Measurements from ENCODE around the gene VSTM2B.
"Not testable (repeated sequence)": the region's sequence is repeated elsewhere in the genome, so short reads cannot be mapped to it uniquely, and the experiment has no call there.

VSTM2B gene

DNA sequence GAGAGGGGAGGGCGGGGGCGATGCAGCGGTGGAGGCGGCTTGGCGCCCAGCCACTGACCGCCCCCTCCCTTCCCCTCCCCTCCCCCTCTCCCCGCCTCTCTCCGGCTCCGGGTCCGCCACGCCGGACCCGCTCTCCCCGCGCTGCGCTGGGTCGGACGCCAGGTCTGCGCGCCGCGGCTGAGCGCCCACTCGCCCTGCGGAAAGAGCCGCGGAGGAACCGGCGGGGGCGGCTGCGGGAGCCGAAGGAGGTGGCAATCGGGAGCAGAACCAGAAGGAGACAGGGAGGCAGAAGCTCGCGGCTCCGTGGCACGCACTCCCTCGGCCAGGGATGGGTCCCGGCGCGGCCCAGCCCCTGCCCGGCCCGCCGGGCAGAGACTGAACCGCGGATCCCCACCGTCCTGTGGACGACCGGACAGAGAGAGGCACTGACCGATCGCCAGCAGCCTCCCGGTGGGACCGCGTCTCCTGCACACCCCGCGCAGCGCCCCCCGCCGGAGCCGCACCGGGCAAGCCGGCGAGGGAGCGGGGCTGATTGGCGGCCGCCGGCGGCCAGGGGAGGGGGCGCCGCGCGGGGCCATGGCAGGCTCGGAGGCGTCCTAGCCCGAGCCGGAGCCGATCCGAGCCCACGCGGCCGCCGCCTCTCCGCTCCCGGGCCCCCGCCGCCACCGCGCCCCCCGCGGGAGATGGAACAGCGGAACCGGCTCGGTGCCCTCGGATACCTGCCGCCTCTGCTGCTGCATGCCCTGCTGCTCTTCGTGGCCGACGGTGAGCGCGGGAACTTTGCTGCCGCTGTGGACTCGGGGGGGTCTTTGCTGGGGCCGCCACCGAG lies at the start of gene VSTM2B:
Gene VSTM2B, plus strand, starts transcription at position 94 of the 829 bp plus-strand sequence. Its CDS starts 590 bp downstream, at position 684.
- no peak for FAIRE-seq
- no peak for DNase-seq (ENCODE audit: extremely low spot score, insufficient read length, low read depth)

DNA sequence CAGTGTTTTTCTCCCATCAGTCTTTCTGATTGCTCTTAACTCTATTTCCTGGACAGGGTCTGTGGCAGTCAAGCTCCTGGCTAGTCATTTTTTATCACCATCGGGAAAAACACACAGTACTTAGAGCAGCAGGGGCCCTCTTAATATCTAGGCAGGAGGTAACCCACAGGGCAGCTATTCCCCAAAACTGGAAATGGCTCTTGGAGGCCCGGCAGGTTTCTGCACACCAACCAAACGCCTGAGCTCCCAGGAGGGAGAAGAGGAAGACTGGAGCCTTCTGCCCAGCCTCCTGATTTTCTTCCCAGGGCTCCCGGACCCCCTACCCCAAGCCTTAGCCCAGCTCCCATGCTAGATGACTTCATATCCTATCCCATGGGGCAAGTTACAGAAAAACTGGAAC lies 49.3 kb upstream of the VSTM2B start:
- DNase-seq (ENCODE audit: extremely low spot score, insufficient read length, low read depth) (no peak), FAIRE-seq (no peak)

DNA sequence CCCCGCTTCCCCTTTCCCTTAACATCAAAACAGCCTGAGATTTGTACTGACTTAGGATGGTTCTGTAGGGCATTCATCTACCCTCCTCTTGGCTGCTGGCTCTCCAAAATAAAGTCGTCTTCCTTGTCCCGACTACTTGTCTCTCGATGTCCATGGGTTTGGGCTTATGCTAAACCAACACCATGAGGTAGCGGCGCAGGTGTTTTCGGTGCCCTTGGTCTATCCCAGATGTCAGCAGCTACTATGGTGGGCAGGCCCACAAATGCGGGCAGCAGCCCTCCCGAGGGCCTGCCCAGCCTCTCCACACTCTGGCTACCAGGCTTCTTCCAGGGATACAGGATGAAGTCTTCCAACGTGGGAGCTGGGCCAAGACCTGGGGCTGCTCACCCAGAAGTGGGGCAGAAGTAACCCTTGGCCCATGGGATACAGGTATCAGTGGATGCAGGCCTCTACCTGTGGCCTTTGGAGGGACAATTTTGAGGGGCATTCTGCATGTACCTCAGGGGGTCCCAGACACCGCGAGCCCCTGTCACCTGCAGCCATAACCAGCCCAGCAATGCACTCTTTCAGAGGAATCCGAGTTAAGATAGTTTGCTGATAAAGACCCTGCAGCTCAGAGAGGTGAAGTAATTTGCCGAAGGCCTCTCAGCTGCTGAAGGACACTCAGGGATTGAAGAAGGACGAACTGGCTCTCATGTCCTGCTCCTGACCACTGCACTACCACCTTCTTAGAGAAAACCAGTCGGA lies 47.8 kb upstream of the VSTM2B start:
- FAIRE-seq (no peak), DNase-seq (ENCODE audit: extremely low spot score, insufficient read length, low read depth) (no peak)

DNA sequence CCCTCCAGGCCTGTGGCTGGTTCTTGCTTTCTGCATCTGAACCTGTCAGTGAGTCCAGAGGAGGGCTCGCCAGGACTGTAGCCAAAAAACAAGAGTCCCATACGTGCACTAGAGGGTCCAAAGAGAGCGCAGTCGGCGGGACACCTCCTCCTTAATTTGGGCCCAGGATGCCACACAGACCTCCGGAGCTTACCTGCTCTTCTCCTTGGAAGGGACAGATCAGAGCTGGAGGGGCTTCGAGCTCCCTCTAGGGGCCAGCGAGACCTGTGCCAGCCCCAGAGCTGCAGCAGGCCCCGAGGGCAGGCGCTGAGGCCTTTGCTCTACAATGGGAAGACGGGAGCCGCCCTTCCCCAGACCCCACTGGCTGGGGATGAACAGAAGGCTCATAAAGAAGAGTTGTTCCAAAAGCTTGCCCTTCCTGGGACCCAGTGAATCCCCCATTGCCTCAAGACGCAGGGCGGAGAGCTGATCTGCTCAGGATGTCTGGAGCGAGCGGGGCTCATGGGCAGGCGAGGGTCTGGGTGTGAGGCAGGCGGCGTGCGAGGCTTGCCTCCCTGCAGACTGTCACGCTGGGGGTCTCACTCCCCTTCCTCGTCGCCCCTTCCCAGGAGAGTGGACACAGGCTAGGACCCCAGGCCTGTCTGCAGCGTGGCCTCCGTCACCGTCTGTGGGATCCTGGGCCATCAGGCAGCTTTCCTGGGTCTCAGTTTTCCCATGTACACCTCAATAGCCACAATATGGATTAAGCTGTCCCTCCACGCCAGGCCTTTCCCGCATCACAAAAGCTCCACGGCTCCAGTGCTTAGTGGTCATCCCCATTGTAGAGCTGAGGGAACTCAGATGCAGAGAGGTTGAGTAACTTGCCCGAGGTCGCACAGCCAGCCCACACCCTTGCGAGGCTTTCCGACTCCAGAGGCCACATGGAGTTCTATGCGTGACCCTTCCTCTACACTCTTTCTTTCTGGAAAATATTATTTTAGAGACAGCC lies 46.9 kb upstream of the VSTM2B start:
- FAIRE-seq (no peak), DNase-seq (ENCODE audit: extremely low spot score, insufficient read length, low read depth) (no peak)

DNA sequence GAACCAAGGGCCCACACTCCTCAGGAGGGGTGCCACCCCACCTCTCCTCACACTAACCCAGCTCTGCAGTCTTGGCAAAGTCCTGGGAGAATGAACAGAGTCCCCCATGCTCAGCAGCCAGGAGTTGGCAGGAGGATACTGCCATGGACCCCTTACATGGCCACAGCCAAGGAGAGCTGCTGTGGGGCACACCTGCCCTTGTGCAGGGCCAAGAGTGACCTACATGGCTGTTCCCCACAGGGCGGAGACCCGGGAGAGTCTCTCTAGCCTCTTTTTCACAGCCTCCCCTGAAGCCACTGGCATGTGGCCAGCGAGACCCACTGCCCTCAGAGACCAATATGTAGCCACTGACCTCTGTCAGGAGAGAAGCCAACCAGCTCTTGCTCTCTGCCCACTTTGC lies 45.9 kb upstream of the VSTM2B start:
- no peak for FAIRE-seq
- DNase-seq (ENCODE audit: extremely low spot score, insufficient read length, low read depth): no peak

DNA sequence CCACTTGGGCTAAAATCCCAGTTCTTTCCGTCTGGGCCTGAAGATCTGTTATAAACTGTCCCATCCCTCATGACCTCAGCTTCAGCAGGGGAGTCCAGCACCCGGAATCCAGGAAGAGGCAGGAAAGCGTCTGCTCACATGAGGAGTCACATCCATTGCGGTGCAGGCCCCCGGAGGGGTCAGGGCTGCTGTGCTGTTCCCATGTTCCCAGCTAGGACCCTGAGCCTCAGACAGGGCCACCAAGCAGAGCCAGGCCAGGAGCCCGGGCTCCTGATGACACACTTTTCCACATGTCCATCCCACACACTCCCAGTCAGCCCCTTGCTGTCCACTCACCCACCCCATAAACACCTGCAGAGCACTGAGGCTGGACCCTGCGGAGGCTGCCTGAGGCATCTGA lies 45.3 kb upstream of the VSTM2B start:
- no peak for DNase-seq (ENCODE audit: extremely low spot score, insufficient read length, low read depth)
- no peak for FAIRE-seq

DNA sequence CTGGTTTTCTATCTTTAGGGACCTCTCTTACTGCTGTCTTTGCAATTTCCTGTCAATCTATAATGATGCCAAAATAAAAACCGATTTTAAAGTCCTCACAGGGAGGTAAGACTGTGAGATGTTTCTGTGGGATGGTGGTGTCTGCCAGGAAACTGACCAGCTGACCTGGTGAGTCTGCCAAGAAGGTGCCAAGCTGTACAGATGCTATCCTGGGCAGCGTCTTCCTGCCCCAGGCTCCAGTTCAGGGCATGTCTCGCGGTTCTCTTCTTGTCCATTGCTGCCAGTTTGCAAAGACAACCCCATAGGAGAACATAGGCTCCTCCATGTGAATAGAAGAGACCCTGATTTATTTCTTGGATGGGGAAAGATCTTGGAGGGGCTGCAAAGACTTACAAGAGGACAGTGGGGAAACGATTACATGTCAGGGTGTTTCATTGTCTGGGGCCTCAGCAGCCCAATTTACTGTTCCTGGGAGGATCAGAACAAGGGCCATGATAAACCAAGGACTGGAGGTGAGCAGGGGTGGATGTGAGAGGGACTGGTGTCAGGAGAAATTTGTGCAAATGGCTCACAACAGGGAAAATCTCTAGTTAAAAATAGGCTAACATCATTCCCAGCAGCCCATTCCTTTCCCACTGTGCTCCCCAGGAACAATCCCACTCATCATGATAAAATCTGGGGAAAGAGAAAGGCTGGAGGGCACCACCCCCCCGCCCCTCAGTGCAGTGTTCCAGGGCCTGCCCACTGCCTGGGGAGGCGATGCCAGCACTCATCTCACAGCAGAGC lies 42.7 kb upstream of the VSTM2B start:
- FAIRE-seq (no peak), DNase-seq (ENCODE audit: extremely low spot score, insufficient read length, low read depth) (no peak)

DNA sequence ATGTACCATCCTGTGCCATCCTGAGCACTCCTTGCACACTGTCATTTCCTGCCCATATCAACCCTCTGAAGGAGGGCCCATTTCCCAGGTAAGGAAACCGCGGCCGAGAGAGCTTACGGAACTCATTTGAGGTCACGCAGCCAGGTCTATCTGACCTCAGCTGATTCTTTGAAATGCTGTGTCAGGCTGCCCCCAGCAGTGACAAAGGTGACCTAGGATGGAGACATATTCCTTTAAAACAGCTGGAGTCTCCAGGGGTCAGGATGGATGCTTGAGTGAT lies 42.2 kb upstream of the VSTM2B start:
- no peak for DNase-seq (ENCODE audit: extremely low spot score, insufficient read length, low read depth)
- no peak for FAIRE-seq

DNA sequence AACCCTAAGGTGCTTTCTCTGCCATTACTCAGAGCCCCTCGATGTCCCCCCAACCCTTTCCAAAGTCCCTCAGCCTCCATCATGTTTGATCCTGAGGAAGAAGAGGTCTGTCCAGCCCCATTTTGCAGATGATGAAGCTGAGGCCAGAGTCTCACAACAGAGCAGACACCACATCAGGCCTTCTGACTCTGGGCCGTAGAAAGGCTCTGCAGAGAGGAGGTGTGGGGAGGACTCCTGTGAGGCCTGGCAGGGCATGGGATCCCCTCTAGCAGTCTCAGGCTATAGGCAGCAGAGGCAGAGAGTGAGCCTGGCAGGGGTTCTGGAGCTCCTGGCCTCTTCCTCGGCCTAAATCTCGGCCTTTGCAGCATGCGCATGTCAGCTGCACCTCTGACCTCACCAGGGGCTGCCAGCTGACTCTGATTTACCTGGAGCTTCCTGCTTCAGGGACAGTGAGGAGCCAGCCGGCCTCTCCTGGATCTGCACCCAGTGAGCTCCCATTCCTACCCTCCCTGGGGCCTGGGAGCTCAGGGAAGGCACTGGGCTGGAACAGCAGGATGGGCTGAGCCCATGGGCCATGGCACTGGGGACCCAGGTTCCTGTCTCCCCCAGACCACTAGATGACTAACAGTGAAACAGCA lies 41.7 kb upstream of the VSTM2B start:
- DNase-seq (ENCODE audit: extremely low spot score, insufficient read length, low read depth): no peak
- no peak for FAIRE-seq

DNA sequence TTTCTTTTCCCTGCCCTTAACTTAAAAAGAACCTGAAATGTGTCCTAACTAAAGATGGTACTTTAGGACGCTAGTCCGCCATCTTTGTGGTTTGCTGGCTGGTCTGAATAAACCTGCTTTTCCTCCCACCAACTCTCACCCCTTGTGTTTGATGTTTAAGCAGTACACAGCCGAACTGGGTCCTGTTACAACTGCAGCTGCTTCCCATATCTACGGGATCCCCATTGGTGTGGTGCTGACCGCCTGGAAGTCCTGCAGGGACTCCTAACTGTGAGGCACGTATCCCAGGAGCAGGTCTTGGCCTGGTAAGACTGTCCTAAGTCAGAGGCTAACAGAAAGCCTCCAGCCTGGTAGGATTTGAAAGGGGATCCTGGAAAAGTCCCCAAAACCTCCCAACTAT lies 40.9 kb upstream of the VSTM2B start:
- FAIRE-seq: no peak

DNA sequence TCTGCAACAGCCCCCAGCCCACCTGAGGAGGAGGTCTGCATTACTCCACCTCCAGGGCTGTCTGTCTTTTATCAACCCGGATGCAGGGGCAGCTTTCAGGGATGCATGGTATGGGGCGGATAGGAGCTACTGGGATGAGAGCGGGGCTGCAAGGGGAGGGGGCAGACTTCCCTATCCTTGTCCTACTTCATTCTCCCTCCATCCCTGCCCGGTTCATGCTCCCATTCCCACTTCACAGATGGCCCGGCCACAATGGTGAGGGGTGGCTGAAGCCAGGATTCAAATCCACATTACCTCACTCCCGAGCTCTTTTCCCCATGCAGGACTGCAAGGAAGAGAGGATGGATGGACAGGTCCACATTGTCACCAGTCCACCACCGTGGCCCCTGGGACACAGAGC lies 40.5 kb upstream of the VSTM2B start:
- DNase-seq (ENCODE audit: extremely low spot score, insufficient read length, low read depth) (no peak), FAIRE-seq (no peak)

More for the DNA sequence above, 40.9 kb upstream of the VSTM2B start:
- no peak for DNase-seq (ENCODE audit: extremely low spot score, insufficient read length, low read depth)

DNA sequence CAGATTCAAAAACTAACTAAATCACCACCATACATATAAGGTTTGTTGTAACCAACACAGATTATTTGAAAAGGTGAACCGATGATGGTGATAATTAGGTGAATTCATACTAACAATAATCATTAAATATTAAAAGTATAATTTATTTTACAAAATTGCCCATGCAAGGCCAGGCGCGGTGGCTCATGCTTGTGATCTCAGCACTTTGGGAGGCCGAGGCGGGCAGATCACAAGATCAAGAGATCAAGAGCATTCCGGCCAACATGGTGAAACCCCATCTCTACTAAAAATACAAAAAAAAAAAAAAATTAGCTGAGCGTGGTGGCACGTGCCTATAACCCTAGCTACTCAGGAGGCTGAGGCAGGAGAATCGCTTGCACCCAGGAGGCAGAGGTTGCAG lies 38.8 kb upstream of the VSTM2B start:
- not testable (repeated sequence) for FAIRE-seq; DNase-seq (ENCODE audit: extremely low spot score, insufficient read length, low read depth)

DNA sequence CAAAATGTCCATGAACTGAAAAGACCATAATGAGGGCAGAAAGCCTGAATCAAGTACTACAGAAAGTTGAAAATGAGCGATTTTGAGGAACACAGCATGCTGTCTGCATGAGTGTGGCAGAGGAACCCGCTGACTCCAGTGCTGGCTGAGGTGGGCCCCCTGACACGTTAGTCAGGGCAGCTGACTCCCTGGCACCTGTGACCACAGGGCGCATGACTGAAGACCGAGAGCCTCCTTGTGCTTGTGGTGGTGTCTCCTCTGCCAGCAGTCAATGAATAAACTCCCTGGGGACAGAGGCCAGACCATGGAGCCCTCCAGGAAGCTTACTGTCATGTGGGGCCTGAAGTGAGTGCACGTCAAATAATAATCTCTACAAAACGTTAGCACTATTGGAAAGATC lies 38.4 kb upstream of the VSTM2B start:
- DNase-seq (ENCODE audit: extremely low spot score, insufficient read length, low read depth): no peak
- FAIRE-seq: no peak

DNA sequence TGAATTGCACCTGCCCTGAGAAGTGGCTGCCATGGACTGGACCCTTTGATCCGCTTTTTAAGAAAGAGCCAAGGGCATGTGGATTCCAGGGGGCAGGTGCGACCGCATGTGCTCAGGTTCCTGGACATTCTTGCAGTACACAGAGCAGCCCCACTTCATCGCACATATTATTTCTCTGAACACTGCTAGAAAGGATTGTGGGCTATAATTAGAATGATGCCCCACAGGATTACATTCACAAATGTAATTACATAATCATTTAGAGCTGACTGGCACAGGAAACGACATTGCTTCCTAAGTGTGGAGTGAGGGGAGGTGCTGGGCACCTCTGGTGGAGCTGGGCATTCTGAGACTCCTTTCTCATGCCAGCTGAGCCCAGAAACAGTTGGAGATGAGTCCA lies 37.5 kb upstream of the VSTM2B start:
- FAIRE-seq: no peak
- no peak for DNase-seq (ENCODE audit: extremely low spot score, insufficient read length, low read depth)

DNA sequence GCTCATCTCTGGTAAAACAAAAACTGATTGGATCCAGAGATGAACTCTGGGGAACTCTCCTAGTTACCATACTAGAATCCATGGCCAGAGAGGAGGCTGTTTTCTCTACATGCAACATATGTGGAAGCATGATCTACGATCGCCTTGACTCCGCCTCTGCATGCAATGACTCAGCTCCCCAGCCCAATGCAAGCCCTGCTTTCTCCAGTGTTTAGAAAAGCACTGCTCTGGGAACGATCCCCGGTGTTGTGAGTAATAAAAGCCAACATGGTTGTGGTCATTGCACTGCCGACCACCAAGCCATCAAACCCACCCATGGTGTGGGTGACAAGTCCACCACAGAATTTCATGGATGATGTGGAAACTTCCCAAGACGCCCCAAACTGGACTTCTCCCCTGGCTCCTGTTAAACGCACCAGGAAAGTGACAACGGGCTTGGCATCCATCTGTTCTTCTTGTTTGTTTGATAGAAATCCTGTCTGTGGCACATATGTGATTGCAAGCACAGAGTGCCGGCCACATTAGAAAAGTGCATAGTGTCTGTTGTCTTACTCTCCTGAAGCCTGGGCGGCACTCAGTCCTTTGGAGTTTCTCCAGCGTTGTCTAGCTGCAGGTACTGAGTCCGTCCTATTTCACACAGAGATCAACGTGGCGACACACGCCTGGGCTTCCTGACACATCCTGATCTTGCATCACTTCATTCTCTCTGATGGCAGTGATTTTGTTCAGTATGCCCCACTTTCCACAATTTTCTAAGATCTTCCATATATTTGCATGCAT lies 36.4 kb upstream of the VSTM2B start:
- FAIRE-seq (no peak), DNase-seq (ENCODE audit: extremely low spot score, insufficient read length, low read depth) (no peak)

DNA sequence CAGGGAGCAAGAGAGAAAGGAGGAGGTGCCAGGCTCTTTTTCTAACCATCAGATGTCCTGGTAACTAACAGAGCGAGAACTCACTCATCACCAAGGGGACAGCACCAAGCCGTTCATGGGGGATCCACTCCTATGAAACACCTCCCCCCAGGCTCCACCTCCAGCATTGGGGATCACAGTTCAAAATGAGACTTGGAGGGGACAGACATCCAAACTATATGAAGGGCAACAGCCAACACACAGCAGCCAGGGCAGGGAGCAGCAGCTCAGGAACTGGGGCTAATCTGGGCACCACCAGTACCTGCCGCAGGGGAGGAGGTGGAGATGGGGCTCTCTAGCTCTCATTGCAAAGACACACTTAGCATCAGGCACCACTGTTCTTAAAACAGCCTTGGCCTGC lies 34.3 kb upstream of the VSTM2B start:
- FAIRE-seq: no peak
- DNase-seq (ENCODE audit: extremely low spot score, insufficient read length, low read depth): no peak

DNA sequence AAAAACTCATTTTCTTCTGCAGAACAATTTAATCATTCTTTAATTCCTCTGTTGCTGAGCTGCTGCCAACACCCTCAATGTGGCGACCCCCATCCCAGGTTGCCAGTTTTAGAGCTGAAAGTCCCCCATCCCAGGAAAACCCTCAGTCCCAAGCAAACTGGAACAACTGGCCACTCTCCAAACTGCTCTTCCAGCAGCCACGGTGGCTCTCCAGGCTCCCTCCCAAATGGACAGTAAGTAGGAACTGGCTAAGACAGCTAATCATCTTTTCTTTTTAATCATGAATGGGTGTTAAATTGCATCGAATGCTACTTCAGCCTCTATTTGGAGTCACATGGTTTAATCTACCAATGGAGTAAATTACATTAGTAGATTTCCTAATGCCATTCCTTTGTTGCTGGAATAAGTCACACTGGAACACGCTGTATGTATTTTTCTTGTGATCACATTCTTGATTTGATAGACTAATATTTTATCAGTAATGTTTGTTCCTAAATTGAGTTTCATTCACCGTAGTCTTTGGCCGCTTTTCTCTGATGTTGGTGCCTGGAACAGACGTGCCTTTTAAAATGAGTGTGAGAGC lies 33.7 kb upstream of the VSTM2B start:
- no peak for DNase-seq (ENCODE audit: extremely low spot score, insufficient read length, low read depth)
- no peak for FAIRE-seq

DNA sequence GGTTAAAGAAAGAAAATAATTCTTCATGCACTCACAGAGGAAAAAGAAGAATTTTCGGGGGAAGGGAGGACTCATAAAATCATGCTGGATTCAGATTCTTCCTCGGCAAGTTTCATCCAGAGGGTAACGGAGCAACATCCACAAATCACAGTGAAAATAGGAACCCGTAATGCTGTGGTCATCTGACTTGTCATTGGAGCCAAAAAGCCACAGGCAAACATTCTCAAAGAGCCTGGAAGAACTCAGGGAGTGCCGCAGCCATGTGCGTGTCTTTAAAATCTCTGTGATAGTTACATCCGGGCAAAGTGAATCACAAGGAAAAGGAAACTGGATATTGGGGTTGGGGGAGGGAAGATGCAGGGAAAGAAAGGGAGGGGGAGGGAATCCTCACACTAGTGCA lies 33.0 kb upstream of the VSTM2B start:
- FAIRE-seq (no peak), DNase-seq (ENCODE audit: extremely low spot score, insufficient read length, low read depth) (no peak)
